ENCODE measurements around the gene RNASEH2C. TPM values are rescaled to one million over a fixed set of nuclear protein-coding genes. Genes with fewer than 3 reads are reported as not detected.
"Not testable (repeated sequence)": the region's sequence is repeated elsewhere in the genome, so short reads cannot be mapped to it uniquely, and the experiment has no call there.

Gene RNASEH2C
- total RNA-seq, 2 experiments from 2014 or later = 25.3 to 25.9 TPM

- H3K4me1 Mint-ChIP-seq (ENCODE audit: low read depth) = no peaks in the 10 kb centered on the region
- H3K4me1 ChIP-seq (ENCODE audit: insufficient read depth, low read length) = no peaks in the 10 kb centered on the region
- intact Hi-C loops (cut with DNase I, micrococcal nuclease) = no loop called here
- no peak for TF ChIP-seq CTCF (IDR thresholded peaks at IDR 0.05)
- ATAC-seq (ENCODE audit: poor library complexity) (no peak), DNase-seq (no peak)
- H3K36me3 ChIP-seq (ENCODE audit: insufficient read depth, low read length) = no peaks in the 10 kb centered on the region
- POLR2A ChIA-PET = no interaction called here
- H3K27ac Mint-ChIP-seq = no peak overlapping the region
- H3K9me3 Mint-ChIP-seq = no peaks in the 10 kb centered on the region
- H3K27me3 ChIP-seq (ENCODE audit: control insufficient read depth in 1 of 2, insufficient read depth in 2 of 2, low read length in 2 of 2) = no peaks in the 10 kb centered on the region
- no peak overlapping the region for H3K4me3 Mint-ChIP-seq
- H3K4me3 ChIP-seq (ENCODE audit: low read length) = no peak overlapping the region
- H3K27me3 Mint-ChIP-seq = no peaks in the 10 kb centered on the region
- no peaks in the 10 kb centered on the region for H3K9me3 ChIP-seq (ENCODE audit: control insufficient read depth in 1 of 2, insufficient read depth in 1 of 2, low read length in 2 of 2)
- H3K36me3 Mint-ChIP-seq (ENCODE audit: low read depth) = no peaks in the 10 kb centered on the region
- H3K27ac ChIP-seq (ENCODE audit: low read depth in 1 of 2, low read length in 2 of 2) = no peak overlapping the region
- CTCF ChIA-PET = no interaction called here
Measured at GRCh38 chr11:65692367-65692766, 28.2 kb downstream of the RNASEH2C start.

- H3K36me3 Mint-ChIP-seq (ENCODE audit: low read depth); H3K9me3 Mint-ChIP-seq; H3K4me3 ChIP-seq (ENCODE audit: low read length); POLR2A ChIA-PET; DNase-seq; CTCF ChIA-PET; H3K4me1 Mint-ChIP-seq (ENCODE audit: low read depth); intact Hi-C loops (cut with DNase I, micrococcal nuclease); H3K27me3 ChIP-seq (ENCODE audit: control insufficient read depth in 1 of 2, insufficient read depth in 2 of 2, low read length in 2 of 2); H3K4me3 Mint-ChIP-seq; H3K27ac Mint-ChIP-seq; H3K27ac ChIP-seq (ENCODE audit: low read depth in 1 of 2, low read length in 2 of 2); H3K36me3 ChIP-seq (ENCODE audit: insufficient read depth, low read length); H3K4me1 ChIP-seq (ENCODE audit: insufficient read depth, low read length); H3K9me3 ChIP-seq (ENCODE audit: control insufficient read depth in 1 of 2, insufficient read depth in 1 of 2, low read length in 2 of 2); H3K27me3 Mint-ChIP-seq; ATAC-seq (ENCODE audit: poor library complexity): not testable (repeated sequence)
Measured at GRCh38 chr11:65691847-65692246, 28.8 kb downstream of the RNASEH2C start.

- H3K9me3 Mint-ChIP-seq = no peaks in the 10 kb centered on the region
- H3K4me3 Mint-ChIP-seq = no peak overlapping the region
- ChIA-PET POLR2A (no interaction called here), CTCF (no interaction called here)
- H3K27ac Mint-ChIP-seq = no peak overlapping the region
- H3K27me3 Mint-ChIP-seq = peaks cover 5% of the 10 kb centered on the region
- H3K27ac ChIP-seq (ENCODE audit: low read depth in 1 of 2, low read length in 2 of 2) = no peak overlapping the region
- no peaks in the 10 kb centered on the region for H3K4me1 Mint-ChIP-seq (ENCODE audit: low read depth)
- ATAC-seq (ENCODE audit: poor library complexity) (no peak), DNase-seq (no peak)
- H3K4me3 ChIP-seq (ENCODE audit: low read length) = no peak overlapping the region
- no peaks in the 10 kb centered on the region for H3K9me3 ChIP-seq (ENCODE audit: control insufficient read depth in 1 of 2, insufficient read depth in 1 of 2, low read length in 2 of 2)
- H3K4me1 ChIP-seq (ENCODE audit: insufficient read depth, low read length) = no peaks in the 10 kb centered on the region
- intact Hi-C loops (cut with DNase I, micrococcal nuclease) = loop anchor here in 1 of 2 experiments (5.0 kb wide), 1 partner anchor 71 kb away; no protein-coding TSS in a partner anchor
- no peaks in the 10 kb centered on the region for H3K36me3 Mint-ChIP-seq (ENCODE audit: low read depth)
- H3K36me3 ChIP-seq (ENCODE audit: insufficient read depth, low read length) = no peaks in the 10 kb centered on the region
- H3K27me3 ChIP-seq (ENCODE audit: control insufficient read depth in 1 of 2, insufficient read depth in 2 of 2, low read length in 2 of 2) = no peaks in the 10 kb centered on the region
- TF ChIP-seq CTCF (IDR thresholded peaks at IDR 0.05) = no peak
Measured at GRCh38 chr11:65685981-65686380, 34.6 kb downstream of the RNASEH2C start.

- H3K4me3 ChIP-seq (ENCODE audit: low read length); DNase-seq; ATAC-seq (ENCODE audit: poor library complexity); H3K27ac ChIP-seq (ENCODE audit: low read depth in 1 of 2, low read length in 2 of 2); CTCF ChIA-PET; H3K27me3 Mint-ChIP-seq; intact Hi-C loops (cut with DNase I, micrococcal nuclease); H3K36me3 Mint-ChIP-seq (ENCODE audit: low read depth); H3K9me3 ChIP-seq (ENCODE audit: control insufficient read depth in 1 of 2, insufficient read depth in 1 of 2, low read length in 2 of 2); H3K4me1 Mint-ChIP-seq (ENCODE audit: low read depth); POLR2A ChIA-PET; H3K9me3 Mint-ChIP-seq; H3K27ac Mint-ChIP-seq; H3K4me1 ChIP-seq (ENCODE audit: insufficient read depth, low read length); H3K36me3 ChIP-seq (ENCODE audit: insufficient read depth, low read length); H3K4me3 Mint-ChIP-seq; H3K27me3 ChIP-seq (ENCODE audit: control insufficient read depth in 1 of 2, insufficient read depth in 2 of 2, low read length in 2 of 2): not testable (repeated sequence)
Measured at GRCh38 chr11:65683480-65683879, 37.1 kb downstream of the RNASEH2C start.

Data from CD4-positive, alpha-beta T cell (primary cell).